GM18508 (cell line): ENCODE measurements around the gene ACAA1.
"Not testable (repeated sequence)": the region's sequence is repeated elsewhere in the genome, so short reads cannot be mapped to it uniquely, and the experiment has no call there.

Source experiments
- ATAC-seq: cut with Tn5 transposase; IDR thresholded peaks from one replicate; pipeline ENCODE4 v1.9.1; 2021; ENCODE audit warnings: moderate number of reproducible peaks; ENCODE audit not compliant: insufficient read depth, unreplicated experiment

Gene ACAA1

DNA sequence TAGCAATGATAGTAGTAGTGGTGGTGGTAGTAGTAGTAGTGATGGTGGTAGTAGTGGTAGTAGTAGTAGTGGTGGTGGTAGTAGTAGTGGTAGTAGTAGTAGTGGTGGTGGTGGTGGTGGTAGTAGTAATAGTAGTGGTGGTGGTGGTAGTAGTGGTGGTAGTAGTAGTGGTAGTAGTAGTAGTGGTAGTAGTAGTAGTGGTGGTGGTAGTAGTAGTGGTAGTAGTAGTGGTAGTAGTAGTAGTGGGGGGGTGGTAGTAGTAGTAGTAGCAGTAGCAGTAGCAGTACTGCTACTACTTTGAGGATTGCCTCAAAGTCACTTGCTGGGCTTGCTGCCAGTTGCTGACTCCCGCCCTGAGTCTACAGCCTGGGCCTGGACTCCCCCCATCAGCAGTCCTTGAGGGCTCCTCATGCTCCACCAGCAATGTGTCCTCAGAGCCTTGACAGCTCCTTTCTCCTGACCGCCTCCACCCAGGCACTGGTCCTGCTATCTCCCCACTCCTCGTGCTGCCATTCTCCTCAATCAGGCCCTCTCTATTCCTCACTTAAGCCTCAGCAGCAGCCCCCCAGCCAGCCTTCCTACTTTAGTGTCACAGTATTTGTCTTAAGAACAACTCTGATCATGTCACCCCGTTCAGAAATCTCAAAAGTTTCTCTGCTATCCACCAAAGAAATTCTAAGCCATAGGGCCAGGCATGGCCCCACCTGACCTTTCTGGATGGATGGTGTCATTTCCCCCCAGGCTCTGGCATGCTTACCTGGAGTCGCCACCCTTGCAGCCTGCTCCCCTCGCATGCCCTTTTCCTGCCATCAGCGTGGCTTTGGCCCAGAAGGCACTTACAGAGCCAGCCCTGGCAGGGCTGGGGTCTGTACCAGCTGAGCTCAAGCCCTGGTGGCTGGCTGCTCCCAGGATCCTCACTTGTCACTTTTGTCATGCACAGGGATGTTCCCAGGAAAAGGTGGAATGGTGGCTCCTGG is 52.3 kb downstream of the ACAA1 start:
- no peak for ATAC-seq

GRCh38 chr3:38083871-38084333 is 53.0 kb downstream of the ACAA1 start:
- ATAC-seq: no peak

DNA sequence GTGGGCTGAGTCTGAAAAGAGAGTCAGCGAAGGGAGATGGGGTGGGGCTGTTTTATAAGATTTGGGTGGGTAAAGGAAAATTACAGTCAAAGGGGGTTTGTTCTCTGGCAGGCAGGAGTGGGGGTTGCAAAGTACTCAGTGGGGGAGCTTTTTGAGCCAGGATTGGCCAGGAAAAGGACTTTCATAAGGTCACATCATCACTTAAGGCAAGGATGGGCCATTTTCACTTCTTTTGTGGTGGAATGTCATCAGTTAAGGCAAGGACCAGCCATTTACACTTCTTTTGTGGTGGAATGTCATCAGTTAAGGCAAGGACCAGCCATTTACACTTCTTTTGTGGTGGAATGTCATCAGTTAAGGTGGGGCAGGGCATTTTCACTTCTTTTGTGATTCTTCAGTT is 53.7 kb downstream of the ACAA1 start:
- ATAC-seq: not testable (repeated sequence)

- not testable (repeated sequence) for ATAC-seq
Observed at GRCh38 chr3:38082296-38082695, 54.6 kb downstream of the ACAA1 start.

GRCh38 chr3:38077073-38077472 is 59.9 kb downstream of the ACAA1 start:
- not testable (repeated sequence) for ATAC-seq
